Occipital lobe (tissue), 2 donors: ENCODE data around the gene DIAPH2. TPM values are rescaled to one million over a fixed set of nuclear protein-coding genes. Genes with fewer than 3 reads are reported as not detected.

Source experiments
- DNase-seq: peaks from one replicate; lab custom pipeline; 2025; lab: John Stamatoyannopoulos, UW
- total RNA-seq: library from RNA; depleted of rRNA; stranded (reverse); fragments of >200 nt; gene quantifications from one replicate; pipeline ENCODE4 v1.2.3, GENCODE V29; 2014

Gene DIAPH2
- total RNA-seq, 1 donor from 2014 or later: 18.2 TPM

DNA sequence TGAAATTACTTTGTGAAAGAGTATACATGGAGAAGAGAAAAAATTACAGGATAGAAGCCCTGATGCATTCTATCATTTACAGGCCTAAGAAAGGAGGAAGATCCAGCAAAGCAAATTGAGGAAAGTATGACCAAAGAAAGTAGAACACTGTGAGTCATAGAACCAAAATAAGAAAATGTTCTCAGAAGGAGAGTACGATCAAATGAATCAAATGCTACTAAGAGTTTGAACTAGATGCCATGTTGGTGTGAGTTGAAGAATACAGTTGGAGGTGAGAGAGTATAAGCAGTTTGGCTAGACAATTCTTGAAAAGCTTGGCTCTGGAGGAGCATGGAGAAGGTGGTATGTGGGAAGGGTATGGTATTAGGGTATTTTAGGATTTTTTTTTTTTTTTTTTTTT, 360.8 kb downstream of the DIAPH2 start:
- no peak for DNase-seq

DNA sequence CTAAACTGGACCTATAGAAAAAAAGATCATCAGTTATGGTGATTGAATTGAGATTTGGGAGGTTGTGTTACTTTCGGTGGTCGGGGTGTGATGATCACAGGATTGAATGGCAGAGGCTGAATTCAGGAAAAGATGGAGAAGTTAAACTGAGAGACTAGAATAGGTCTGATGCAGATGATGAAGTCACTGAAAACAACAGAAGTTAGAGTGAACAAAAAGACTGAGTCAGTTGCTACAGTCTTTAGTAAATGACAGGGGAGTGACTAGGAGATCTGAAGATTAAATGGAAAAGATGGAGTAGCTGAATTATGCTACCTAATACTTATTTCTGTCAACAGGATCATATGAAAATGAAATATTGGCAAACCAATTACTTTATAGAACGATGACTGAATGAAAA, 362.2 kb downstream of the DIAPH2 start:
- DNase-seq: no peak

DNA sequence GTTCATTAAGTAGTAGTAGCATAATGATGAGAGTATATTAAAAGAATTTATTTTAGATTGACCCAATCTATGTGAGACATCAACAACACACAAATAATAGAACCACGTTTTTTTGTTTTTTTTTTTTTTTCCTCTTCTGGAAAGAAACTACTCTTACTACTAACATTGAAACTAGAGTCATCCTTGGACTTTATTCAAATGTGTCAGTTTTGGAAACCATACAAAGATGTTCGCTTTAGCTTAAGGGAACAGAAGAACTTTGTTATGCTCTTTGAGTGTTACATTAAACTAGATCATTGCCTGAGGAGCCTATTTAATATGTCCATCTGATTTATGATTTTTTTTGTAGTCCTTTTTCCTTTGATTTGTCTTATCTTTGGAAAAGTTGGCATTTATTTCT, 365.8 kb downstream of the DIAPH2 start:
- DNase-seq: no peak

DNA sequence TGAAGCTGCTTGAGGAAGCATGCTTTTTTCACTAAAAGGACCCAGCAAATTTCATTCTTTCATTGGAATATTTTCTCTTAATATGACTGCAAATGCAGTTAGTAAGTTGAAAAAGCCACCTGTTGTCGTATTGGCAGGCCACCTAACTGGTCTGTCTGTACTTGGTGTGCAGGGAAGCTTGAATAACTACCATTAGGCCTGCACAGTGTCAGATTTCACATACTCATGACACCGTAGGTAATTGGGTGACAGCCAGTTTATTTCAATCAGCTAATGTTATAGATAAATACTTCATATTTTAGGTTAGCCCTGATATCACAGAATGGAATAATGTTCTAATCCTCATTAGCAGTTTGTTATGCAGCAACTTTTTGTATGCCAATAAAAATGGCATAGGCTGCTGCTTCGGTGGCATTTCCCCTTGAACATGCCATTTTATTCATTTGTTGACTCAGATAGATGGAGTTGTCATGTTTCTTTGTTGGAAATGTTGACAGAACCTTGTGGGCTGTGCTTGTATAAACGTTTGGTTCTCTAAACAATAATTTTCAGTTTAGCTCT, 372.8 kb downstream of the DIAPH2 start:
- DNase-seq: no peak

DNA sequence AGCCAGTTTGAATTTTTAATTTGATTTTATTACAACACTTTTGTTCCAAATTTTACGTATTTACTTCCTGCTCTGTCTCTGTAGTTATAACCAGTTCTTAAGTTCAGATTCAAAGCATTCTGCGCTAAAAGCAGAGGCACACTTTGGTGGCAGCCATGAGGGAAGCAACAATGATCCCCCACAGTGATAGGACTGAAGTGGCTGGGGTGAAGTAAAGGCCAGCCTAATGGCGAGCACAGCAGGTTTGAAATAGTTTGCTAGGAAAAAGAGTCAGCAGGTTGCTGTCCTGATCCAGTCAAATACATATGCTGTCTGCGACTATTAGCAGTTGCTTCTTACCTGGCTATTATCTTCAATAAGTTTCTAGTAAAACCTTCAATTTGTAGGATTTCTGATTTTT, 375.4 kb downstream of the DIAPH2 start:
- DNase-seq: no peak

DNA sequence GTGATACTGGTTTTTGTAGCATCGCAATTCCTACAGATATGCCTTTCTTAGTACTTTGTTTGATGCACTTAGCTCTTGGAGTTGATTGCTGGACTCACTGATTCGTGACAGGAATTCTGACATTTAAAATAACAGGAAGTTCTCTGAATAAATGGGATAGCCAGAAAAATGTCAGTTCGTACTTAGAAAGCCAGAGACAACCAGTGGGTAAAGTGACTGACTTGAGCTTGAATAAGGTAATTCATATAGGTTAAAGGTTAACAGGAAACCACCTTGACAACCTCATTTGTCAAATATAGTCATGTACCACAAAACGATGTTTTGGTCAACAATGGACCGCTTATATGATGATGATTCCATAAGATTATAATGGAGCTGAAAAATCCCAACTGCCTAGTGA, 380.4 kb downstream of the DIAPH2 start:
- DNase-seq: no peak

DNA sequence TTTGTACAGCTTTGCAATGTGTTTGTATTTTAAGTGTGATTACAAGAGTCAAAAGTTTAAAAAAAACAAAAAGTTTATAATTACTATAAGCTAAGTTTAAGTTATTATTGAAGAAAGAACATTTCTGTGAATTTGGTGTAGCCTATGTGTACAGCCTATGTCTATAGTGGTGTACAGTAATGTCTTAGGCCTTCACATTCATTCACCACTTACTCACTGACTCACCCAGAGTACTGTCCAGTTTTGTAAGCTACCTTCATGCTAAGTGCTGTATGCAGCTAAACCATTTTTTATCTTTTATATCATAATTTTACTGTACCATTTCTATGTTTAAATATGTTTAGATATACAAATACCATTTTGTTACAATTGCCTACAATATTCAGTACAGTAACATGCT, 381.3 kb downstream of the DIAPH2 start:
- no peak for DNase-seq

DNA sequence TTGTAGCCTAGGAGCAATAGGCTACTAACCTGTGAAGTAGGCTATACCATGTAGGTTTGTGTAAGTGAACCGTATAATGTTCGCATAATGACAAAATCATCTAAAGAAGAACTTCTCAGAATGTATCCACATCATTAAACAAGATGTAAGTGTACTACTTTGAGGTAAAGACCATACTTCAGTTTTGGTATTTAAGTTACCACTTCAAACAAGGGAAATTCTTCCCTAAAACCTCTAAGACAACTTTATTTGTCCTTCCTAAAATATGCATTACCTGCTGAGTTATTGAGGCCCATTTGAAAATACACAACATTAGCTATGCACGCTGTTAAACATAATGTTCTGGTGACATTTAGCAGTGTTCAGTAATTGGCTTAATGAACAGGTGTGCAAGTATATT, 381.7 kb downstream of the DIAPH2 start:
- no peak for DNase-seq

DNA sequence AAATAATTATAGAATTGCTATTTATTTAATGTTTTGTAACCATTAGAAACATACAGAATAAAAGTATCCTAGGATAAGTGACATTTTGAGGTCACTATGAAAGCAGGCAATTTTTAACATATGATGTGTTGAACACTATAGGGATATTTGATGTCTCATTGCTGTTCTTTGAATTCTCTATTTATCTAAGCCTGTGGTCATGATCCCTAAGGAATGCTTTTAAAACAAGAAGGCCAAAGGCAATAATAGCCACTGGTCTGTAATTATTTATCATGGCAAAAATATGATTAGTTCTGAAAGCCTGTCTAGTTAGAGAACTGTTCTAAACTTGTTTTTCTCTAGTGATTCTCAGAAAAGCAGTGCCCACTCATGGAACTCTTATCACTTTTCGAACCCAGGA, 385.7 kb downstream of the DIAPH2 start:
- no peak for DNase-seq

DNA sequence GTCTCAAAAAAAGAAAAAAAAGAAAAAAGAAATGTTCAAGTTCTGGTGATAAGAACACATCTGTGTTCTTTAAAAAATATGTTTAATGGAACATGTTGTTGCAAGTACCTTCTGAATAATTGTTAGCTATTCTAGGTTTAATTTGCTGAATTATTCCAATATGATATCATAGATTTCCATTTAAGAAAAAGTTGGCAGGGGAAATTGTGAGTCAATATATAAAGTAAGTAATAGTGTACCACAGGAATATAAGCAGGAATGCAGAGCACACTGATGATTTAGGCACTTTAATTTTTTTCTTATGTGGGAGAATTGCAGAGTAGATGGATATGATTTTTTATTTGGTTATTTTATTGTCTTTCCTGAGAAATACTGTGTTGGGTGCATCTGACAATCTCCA, 389.8 kb downstream of the DIAPH2 start:
- no peak for DNase-seq

DNA sequence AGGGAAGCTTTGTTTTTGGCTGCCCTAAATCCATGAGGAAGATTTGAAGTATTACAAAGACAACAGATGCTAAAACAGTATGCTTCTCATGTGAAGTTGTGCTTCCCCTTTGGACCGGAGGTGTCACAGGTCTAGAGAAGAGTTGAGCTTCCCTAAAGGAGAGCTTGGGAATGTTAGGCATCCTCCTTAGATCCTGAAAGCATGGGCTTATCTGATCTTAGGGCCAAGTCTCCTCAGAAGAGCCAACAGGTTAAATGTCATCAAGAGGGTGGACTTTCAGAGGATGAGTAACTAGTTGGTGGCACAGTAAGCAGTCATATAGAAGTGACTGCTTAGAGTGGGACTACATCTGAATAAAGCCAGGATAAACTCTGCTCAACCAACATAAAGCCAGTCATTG, 404.5 kb downstream of the DIAPH2 start:
- no peak for DNase-seq

DNA sequence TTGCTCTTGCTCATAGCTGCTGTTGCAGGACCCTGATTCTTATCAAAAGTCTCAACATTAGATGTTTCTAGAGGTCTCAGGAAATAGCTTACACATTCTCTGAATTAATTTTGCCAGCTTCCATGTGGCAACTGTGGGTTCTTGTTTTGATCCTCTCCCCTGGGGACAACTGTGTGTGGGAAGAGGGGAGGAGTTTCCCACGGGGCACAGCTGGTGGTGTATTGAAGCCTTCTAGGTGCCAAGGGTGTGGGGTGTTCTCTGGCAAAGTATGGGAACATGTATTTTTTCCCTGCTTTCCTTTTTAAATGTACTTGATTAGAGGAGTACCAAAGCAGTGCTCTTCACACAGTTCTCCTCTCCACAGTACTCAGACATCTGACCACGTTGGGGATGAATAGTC, 411.7 kb downstream of the DIAPH2 start:
- DNase-seq: peak; percentile 4

DNA sequence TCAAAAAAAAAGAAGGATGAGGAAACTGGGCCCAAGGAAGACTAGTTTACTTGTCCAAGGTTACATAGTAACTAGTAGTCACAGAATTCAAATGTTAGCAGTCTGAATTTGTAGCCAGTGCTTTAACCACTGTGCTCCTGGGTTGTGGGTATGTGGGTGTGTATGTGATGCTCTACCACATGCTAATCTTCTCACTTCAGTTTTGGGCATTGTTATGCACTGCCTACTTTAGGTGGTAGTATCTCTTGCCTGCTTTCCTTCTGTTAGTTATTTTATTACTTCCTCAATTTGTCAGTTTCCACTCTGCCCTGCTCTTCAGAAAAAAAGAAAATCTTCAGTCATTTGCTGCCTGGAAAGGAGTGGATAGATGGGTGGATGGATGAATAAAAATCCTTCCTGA, 418.3 kb downstream of the DIAPH2 start:
- no peak for DNase-seq

DNA sequence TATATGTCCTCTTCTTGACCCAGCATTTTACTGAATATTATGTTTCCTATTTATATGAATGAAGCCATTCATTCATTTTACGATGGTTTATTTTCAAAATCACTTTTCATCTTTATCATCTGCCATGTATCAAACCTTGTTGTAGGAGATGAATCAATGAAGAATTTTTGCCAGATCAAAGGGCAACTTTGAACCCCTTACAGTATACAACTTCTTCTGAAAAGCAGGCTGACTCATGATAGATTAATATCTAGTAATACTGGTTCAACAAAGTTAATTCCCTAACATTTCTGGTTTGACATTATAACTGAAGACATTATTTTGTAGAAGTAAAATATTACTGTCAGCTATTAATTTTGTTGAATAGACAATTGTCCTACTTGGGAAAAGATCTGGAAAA, 425.1 kb downstream of the DIAPH2 start:
- DNase-seq: no peak

DNA sequence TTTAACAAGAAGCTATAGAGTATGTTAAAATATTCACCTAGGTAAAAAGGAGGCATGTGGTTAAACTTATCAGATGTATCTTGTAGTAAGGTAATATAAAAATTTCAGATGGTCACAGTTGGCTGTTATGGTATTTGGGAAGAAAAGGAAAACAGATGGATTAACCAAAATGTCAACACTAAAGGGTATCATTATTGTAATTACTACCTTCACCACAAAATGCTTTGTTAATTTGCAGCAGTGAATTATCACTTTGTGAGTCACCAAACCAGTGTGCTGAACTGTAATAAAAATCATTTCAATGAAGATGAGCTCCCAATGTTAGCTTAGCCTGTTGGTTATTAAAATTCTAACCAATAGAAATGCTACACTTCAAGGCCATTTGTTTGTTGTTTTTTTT, 432.9 kb downstream of the DIAPH2 start:
- DNase-seq: no peak

DNA sequence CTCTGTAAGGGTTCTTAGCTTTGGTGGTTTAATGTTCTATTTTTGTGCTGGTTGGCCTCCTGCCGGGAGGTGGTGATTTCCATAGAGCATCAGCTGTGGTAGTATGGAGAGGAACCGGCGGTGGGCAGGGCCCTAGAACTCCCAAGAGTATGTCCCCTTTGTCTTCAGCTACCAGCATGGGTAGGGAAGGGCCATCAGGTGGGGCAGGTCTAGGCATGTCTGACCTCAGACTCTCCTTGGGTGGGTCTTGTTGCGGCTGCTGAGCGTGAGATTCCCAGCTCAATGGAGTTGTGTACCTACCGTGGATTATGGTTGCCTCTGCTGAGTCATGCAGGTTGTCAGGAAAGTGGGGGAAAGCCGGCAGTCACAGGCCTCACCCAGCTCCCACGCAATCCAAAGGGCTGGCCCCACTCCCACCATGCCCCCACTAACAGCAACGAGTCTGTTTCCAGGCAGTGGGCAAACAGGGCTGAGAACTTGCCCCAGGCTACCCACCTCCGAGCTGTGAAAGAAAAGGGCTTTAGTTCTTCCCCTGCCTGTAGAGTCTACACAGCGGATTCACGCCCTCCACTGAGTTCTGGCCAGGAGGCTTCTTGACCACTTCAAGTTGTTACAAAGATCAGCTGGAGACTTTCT, 434.9 kb downstream of the DIAPH2 start:
- no peak for DNase-seq

DNA sequence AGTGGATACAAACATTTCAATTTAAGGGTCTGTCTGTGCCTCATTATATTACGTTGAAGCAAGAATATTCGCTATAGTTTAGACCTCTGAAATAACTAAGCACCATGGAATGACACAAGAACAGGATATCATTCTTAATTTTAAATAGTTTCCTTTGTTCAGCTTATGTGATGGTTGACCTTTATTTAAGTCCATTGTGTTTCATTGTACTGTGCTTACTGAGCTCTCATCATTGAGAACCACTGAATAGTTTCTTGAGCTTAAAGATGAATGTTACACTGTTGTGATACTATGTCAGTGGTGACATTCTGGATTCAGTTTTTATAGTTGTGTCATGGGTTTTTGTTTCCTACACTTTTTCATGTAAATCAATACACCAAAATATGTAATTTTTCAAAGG, 438.4 kb downstream of the DIAPH2 start:
- no peak for DNase-seq

DNA sequence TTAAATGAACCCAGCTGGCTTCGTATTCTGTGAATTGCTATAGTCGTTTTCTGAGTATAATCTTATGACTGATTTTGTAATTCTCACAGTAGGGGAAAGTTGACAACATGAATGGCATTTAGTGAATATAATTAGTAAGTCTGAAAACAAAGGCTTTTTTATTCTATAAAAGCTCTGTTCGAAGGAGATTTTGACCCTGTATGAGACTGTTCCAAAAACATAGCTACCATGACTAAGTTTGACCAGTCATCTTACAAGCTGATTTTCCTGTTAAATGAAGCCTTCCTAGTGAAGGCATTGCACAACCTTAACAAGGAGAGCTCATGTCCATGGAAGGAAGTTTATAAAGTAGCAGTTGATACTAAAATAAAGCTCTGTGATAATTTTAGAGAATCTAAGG, 441.4 kb downstream of the DIAPH2 start:
- no peak for DNase-seq

DNA sequence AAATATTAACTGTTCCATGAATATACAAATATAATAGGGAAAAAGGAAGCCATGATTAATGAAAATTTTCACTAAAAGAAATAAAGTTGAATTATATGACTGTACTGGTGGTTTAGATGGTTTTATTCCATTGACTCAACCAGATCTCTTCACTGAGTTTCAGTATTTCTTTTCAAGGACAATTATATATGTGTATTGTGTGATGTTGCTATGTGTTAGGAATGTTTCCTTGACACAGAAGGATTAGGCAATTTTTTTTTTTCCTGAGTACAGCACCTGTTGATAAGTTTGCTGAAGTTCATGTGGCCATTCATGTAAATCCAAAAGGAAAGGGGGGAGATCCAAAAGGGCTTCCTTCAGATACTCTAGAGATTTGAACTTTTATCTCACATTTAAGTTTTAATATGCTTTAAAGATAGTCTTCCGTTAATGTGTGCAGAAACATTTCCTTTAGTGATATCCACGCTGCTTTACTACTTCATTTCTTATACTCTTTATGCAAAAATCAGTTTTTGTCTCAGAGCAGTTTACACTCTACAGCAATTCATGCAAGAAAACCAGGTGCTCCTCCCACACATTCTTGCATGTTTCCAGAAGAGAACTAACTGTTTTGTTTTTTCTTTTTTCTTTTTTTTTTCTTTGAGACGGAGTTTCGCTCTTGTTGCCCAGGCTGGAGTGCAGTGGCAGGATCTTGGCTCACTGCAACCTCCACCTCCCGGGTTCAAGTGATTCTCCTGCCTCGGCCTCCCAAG, 448.2 kb downstream of the DIAPH2 start:
- no peak for DNase-seq

DNA sequence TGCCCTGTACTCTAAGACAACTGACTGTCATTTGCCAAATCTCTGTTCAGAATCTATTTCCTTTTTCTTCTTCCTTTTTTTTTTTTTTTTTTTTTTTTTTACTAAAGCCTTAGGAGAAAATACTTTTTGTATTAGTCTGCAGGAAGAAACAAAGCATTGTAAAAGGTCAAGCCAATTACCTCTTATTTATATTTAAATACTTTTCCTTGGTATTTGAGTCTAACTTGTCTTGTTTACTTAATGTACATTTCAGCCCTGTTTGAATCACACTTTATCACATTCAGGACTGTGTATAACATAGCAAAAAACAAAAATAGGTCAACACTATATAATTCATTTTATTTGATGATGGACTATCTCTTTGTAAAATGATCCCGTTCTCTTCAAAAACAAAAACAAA, 461.3 kb downstream of the DIAPH2 start:
- DNase-seq: no peak

DNA sequence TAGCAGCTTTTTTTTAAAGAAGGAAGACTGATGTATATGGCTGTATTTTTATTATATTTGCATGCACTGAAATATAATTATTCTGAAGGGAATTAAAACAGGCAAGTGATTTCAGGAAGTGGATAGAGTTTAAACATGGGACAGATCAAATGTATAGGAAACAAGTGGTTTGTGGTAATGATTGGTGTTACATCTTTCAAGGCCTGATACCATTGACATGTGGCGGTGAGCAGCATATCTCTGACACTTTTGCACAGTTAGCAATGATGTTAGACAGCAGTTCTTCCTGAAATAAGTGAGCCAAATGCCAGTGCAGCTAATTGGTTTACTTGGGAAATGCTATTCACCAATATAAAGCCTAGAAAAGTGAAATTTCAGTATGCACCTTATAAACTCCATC, 471.2 kb downstream of the DIAPH2 start:
- no peak for DNase-seq

DNA sequence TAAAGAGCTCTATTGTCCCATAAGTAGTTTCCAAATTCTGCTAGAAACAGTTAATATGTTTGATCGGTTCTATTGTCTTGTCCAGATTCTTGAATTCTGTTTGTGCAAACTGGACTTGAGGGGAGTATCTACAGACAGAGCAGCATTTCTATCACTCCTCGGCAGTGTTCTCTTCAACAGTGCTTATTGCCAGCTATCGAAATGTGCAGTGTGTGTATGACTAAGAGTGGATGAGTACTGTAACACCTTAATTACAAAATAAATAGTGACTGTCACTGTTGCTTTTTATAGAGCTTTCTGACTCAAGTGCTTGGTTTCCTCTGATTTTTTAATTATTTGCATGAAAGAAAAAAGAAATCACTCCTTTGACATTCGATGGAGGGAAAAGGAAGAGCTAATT, 473.6 kb downstream of the DIAPH2 start:
- DNase-seq: no peak
